HEK293 (cell line): ENCODE data around the gene VSTM2B.
"Not testable (repeated sequence)": the region's sequence is repeated elsewhere in the genome, so short reads cannot be mapped to it uniquely, and the experiment has no call there.

Source experiments
- CTCF ChIA-PET: fragments of 350-600 bp; formaldehyde crosslinking; extraction: SDS; loops from one replicate; lab custom pipeline; 2021; ENCODE audit warnings: antibody characterized with exemption; lab: Yijun Ruan, JAX
- POLR2A ChIA-PET: fragments of 300-600 bp; formaldehyde crosslinking; extraction: SDS; loops from one replicate; lab custom pipeline; 2020; ENCODE audit warnings: antibody characterized with exemption, inconsistent platforms; lab: Yijun Ruan, JAX
- H3K27ac ChIP-seq: fragments of 200-500 bp; sonication (Bioruptor generic); 2 replicates; pipeline ENCODE4 v1.5.1; 2014; ENCODE audit warnings: low read depth, low read length, control low read depth, inconsistent platforms; ENCODE audit errors: extremely low read depth
- H3K36me3 ChIP-seq, 2 experiments: fragments of 200-500 bp in 1 of 2; sonication (Bioruptor generic) in 1 of 2; 1 replicate in 1 of 2; 2 replicates in 1 of 2; pipeline ENCODE4 v1.5.1; 2014 to 2017; ENCODE audit warnings: inconsistent platforms in 2 of 2, low read length in 2 of 2; ENCODE audit not compliant: control insufficient read depth in 2 of 2, insufficient read depth in 1 of 2
- H3K4me1 ChIP-seq: fragments of 200-500 bp; sonication (Bioruptor generic); 2 replicates; pipeline ENCODE4 v1.5.1; 2014; ENCODE audit warnings: mild to moderate bottlenecking, low read length, inconsistent platforms; ENCODE audit not compliant: control insufficient read depth, insufficient read depth
- H3K4me3 ChIP-seq: 2 replicates; pipeline ENCODE4 v1.5.1; 2011; ENCODE audit warnings: low read depth, mild to moderate bottlenecking, control low read depth, low read length, moderate library complexity
- H3K9me3 ChIP-seq: fragments of 200-500 bp; sonication (Bioruptor generic); 2 replicates; pipeline ENCODE4 v1.5.1; 2014; ENCODE audit warnings: low read depth, low read length, inconsistent platforms; ENCODE audit not compliant: control insufficient read depth, insufficient read depth
- GLI4 ChIP-seq: fragments of 450-650 bp; formaldehyde crosslinking; IDR thresholded peaks from 2 replicates; pipeline ENCODE4 v1.5.1; 2016; ENCODE audit warnings: missing biosample characterization, missing genetic modification characterization
- OVOL3 ChIP-seq: fragments of 450-650 bp; formaldehyde crosslinking; IDR thresholded peaks from 2 replicates; pipeline ENCODE4 v1.5.1; 2016; ENCODE audit warnings: missing biosample characterization, missing genetic modification characterization
- RBAK ChIP-seq: fragments of 450-650 bp; formaldehyde crosslinking; IDR thresholded peaks from 2 replicates; pipeline ENCODE4 v1.5.1; 2016; ENCODE audit warnings: missing biosample characterization, missing genetic modification characterization
- SP3 ChIP-seq: fragments of 450-650 bp; formaldehyde crosslinking; IDR thresholded peaks from 2 replicates; pipeline ENCODE4 v1.5.1; 2016; ENCODE audit warnings: missing biosample characterization, missing genetic modification characterization
- TCF7L2 ChIP-seq: IDR thresholded peaks from 2 replicates; pipeline ENCODE4 v1.6.1; 2011; ENCODE audit warnings: low read depth, mild to moderate bottlenecking, inconsistent platforms, low read length, moderate library complexity, borderline replicate concordance
- ZIC2 ChIP-seq: fragments of 450-650 bp; formaldehyde crosslinking; IDR thresholded peaks from 2 replicates; pipeline ENCODE4 v1.5.1; 2016; ENCODE audit warnings: missing biosample characterization, missing genetic modification characterization
- ZNF169 ChIP-seq: fragments of 450-650 bp; formaldehyde crosslinking; IDR thresholded peaks from 2 replicates; pipeline ENCODE4 v1.5.1; 2016; ENCODE audit warnings: missing biosample characterization, missing genetic modification characterization
- ZNF214 ChIP-seq: fragments of 450-650 bp; formaldehyde crosslinking; IDR thresholded peaks from 2 replicates; pipeline ENCODE4 v1.5.1; 2017; ENCODE audit warnings: missing biosample characterization, mild to moderate bottlenecking, missing genetic modification characterization, borderline replicate concordance
- ZNF404 ChIP-seq: fragments of 450-650 bp; formaldehyde crosslinking; IDR thresholded peaks from 2 replicates; pipeline ENCODE4 v1.5.1; 2017; ENCODE audit warnings: missing biosample characterization, missing genetic modification characterization
- ZNF549 ChIP-seq: fragments of 450-650 bp; IDR thresholded peaks from 2 replicates; pipeline ENCODE4 v1.5.1; 2018; ENCODE audit warnings: missing biosample characterization, missing genetic modification characterization, mild to moderate bottlenecking, inconsistent platforms, moderate library complexity
- ZNF596 ChIP-seq: fragments of 450-650 bp; IDR thresholded peaks from 2 replicates; pipeline ENCODE4 v1.5.0; 2018; ENCODE audit warnings: missing biosample characterization, mild to moderate bottlenecking, missing genetic modification characterization, moderate library complexity
- ZSCAN30 ChIP-seq: fragments of 450-650 bp; IDR thresholded peaks from 2 replicates; pipeline ENCODE4 v1.5.1; 2018; ENCODE audit warnings: missing biosample characterization, mild to moderate bottlenecking, missing genetic modification characterization, moderate library complexity
- TF ChIP-seq, protein P1 (sequence below): fragments of 450-650 bp; formaldehyde crosslinking; IDR thresholded peaks from 2 replicates; pipeline ENCODE4 v1.5.1; 2016; ENCODE audit warnings: missing biosample characterization, missing genetic modification characterization

Gene VSTM2B

DNA sequence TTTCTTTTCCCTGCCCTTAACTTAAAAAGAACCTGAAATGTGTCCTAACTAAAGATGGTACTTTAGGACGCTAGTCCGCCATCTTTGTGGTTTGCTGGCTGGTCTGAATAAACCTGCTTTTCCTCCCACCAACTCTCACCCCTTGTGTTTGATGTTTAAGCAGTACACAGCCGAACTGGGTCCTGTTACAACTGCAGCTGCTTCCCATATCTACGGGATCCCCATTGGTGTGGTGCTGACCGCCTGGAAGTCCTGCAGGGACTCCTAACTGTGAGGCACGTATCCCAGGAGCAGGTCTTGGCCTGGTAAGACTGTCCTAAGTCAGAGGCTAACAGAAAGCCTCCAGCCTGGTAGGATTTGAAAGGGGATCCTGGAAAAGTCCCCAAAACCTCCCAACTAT lies 40.9 kb upstream of the VSTM2B start (continued):
- TF ChIP-seq ZNF214 (tag by site-specific recombination) = no peak
- TF ChIP-seq, all 188 proteins: peak for 0

DNA sequence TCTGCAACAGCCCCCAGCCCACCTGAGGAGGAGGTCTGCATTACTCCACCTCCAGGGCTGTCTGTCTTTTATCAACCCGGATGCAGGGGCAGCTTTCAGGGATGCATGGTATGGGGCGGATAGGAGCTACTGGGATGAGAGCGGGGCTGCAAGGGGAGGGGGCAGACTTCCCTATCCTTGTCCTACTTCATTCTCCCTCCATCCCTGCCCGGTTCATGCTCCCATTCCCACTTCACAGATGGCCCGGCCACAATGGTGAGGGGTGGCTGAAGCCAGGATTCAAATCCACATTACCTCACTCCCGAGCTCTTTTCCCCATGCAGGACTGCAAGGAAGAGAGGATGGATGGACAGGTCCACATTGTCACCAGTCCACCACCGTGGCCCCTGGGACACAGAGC lies 40.5 kb upstream of the VSTM2B start:
- TF ChIP-seq ZNF596 (tag by site-specific recombination) (no peak), ZNF549 (tag by site-specific recombination) (no peak), RBAK (tag by site-specific recombination) (no peak), SP3 (tag by site-specific recombination) (no peak), ZNF404 (tag by site-specific recombination) (no peak)
- 0 out of 2 replicates have a peak, but pooled peaks cover 4% of the 10 kb centered on the region for H3K9me3 ChIP-seq
- CTCF ChIA-PET = interaction anchor here (1.0 to 1.2 kb wide), 2 partner anchors 14 to 17 kb away, joined by 3 read pairs; no protein-coding TSS in a partner anchor
- no peak overlapping the region for H3K4me3 ChIP-seq
- H3K36me3 ChIP-seq = no peaks in the 10 kb centered on the region; a peak in 1 of 3 replicates
- POLR2A ChIA-PET = no interaction called here
- no peak overlapping the region for H3K27ac ChIP-seq
- H3K4me1 ChIP-seq = 0 out of 2 replicates have a peak, but pooled peaks cover 4% of the 10 kb centered on the region

DNA sequence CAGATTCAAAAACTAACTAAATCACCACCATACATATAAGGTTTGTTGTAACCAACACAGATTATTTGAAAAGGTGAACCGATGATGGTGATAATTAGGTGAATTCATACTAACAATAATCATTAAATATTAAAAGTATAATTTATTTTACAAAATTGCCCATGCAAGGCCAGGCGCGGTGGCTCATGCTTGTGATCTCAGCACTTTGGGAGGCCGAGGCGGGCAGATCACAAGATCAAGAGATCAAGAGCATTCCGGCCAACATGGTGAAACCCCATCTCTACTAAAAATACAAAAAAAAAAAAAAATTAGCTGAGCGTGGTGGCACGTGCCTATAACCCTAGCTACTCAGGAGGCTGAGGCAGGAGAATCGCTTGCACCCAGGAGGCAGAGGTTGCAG lies 38.8 kb upstream of the VSTM2B start:
- H3K4me1 ChIP-seq, POLR2A ChIA-PET: not testable (repeated sequence)

DNA sequence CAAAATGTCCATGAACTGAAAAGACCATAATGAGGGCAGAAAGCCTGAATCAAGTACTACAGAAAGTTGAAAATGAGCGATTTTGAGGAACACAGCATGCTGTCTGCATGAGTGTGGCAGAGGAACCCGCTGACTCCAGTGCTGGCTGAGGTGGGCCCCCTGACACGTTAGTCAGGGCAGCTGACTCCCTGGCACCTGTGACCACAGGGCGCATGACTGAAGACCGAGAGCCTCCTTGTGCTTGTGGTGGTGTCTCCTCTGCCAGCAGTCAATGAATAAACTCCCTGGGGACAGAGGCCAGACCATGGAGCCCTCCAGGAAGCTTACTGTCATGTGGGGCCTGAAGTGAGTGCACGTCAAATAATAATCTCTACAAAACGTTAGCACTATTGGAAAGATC lies 38.4 kb upstream of the VSTM2B start:
- ChIA-PET POLR2A (interaction anchor here (1.3 kb wide), 1 partner anchor 119 kb away, joined by 3 read pairs; the partner anchor contains the start of gene POP4), CTCF (interaction anchor here (0.6 to 5.9 kb wide), 3 partner anchors 10 to 835 kb away, joined by 3 to 59 read pairs (median 3); no protein-coding TSS in a partner anchor)
- Histone ChIP-seq H3K9me3 (0 out of 2 replicates have a peak, but pooled peaks cover 4% of the 10 kb centered on the region), H3K4me1 (peaks cover 8% of the 10 kb centered on the region; the same call in 1 of the 2 replicates), H3K36me3 (no peaks in the 10 kb centered on the region; a peak in 1 of 3 replicates), H3K4me3 (no peak overlapping the region), H3K27ac (no peak overlapping the region)
- TF ChIP-seq OVOL3 (tag by site-specific recombination) (no peak), ZIC2 (tag by site-specific recombination) (0 out of 2 replicates have a peak, but pooled peaks have one; percentile 9)

More for the DNA sequence above, 38.8 kb upstream of the VSTM2B start:
- not testable (repeated sequence) for H3K9me3 ChIP-seq, H3K27ac ChIP-seq, H3K4me3 ChIP-seq, H3K36me3 ChIP-seq
- CTCF ChIA-PET = interaction anchor here (0.6 to 5.9 kb wide), 4 partner anchors 9 to 835 kb away, joined by 3 to 59 read pairs (median 3); no protein-coding TSS in a partner anchor

DNA sequence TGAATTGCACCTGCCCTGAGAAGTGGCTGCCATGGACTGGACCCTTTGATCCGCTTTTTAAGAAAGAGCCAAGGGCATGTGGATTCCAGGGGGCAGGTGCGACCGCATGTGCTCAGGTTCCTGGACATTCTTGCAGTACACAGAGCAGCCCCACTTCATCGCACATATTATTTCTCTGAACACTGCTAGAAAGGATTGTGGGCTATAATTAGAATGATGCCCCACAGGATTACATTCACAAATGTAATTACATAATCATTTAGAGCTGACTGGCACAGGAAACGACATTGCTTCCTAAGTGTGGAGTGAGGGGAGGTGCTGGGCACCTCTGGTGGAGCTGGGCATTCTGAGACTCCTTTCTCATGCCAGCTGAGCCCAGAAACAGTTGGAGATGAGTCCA lies 37.5 kb upstream of the VSTM2B start:
- H3K4me1 ChIP-seq = peaks cover 11% of the 10 kb centered on the region; the same call in 1 of the 2 replicates
- H3K4me3 ChIP-seq = no peak overlapping the region
- 0 out of 2 replicates have a peak, but pooled peaks cover 4% of the 10 kb centered on the region for H3K9me3 ChIP-seq
- POLR2A ChIA-PET = interaction anchor here (0.7 to 1.3 kb wide), 2 partner anchors 9 to 118 kb away, joined by 3 to 5 read pairs; partner anchors contain the start of gene POP4
- H3K27ac ChIP-seq = no peak overlapping the region
- TF ChIP-seq GLI4 = no peak
- CTCF ChIA-PET = interaction anchor here (1.0 to 5.9 kb wide), 3 partner anchors 10 to 271 kb away, joined by 3 to 59 read pairs (median 5); no protein-coding TSS in a partner anchor
- H3K36me3 ChIP-seq = no peaks in the 10 kb centered on the region; a peak in 1 of 3 replicates

DNA sequence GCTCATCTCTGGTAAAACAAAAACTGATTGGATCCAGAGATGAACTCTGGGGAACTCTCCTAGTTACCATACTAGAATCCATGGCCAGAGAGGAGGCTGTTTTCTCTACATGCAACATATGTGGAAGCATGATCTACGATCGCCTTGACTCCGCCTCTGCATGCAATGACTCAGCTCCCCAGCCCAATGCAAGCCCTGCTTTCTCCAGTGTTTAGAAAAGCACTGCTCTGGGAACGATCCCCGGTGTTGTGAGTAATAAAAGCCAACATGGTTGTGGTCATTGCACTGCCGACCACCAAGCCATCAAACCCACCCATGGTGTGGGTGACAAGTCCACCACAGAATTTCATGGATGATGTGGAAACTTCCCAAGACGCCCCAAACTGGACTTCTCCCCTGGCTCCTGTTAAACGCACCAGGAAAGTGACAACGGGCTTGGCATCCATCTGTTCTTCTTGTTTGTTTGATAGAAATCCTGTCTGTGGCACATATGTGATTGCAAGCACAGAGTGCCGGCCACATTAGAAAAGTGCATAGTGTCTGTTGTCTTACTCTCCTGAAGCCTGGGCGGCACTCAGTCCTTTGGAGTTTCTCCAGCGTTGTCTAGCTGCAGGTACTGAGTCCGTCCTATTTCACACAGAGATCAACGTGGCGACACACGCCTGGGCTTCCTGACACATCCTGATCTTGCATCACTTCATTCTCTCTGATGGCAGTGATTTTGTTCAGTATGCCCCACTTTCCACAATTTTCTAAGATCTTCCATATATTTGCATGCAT lies 36.4 kb upstream of the VSTM2B start:
- CTCF ChIA-PET = interaction anchor here (0.6 to 5.9 kb wide), 9 partner anchors 12 to 755 kb away, joined by 3 to 59 read pairs (median 4); no protein-coding TSS in a partner anchor
- TF ChIP-seq ZNF169 (tag by site-specific recombination) (no peak), ZSCAN30 (tag by site-specific recombination) (no peak), TCF7L2 (no peak)
- TF ChIP-seq, protein P1, sequence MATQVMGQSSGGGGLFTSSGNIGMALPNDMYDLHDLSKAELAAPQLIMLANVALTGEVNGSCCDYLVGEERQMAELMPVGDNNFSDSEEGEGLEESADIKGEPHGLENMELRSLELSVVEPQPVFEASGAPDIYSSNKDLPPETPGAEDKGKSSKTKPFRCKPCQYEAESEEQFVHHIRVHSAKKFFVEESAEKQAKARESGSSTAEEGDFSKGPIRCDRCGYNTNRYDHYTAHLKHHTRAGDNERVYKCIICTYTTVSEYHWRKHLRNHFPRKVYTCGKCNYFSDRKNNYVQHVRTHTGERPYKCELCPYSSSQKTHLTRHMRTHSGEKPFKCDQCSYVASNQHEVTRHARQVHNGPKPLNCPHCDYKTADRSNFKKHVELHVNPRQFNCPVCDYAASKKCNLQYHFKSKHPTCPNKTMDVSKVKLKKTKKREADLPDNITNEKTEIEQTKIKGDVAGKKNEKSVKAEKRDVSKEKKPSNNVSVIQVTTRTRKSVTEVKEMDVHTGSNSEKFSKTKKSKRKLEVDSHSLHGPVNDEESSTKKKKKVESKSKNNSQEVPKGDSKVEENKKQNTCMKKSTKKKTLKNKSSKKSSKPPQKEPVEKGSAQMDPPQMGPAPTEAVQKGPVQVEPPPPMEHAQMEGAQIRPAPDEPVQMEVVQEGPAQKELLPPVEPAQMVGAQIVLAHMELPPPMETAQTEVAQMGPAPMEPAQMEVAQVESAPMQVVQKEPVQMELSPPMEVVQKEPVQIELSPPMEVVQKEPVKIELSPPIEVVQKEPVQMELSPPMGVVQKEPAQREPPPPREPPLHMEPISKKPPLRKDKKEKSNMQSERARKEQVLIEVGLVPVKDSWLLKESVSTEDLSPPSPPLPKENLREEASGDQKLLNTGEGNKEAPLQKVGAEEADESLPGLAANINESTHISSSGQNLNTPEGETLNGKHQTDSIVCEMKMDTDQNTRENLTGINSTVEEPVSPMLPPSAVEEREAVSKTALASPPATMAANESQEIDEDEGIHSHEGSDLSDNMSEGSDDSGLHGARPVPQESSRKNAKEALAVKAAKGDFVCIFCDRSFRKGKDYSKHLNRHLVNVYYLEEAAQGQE = no peak
- no peak overlapping the region for H3K4me3 ChIP-seq
- H3K9me3 ChIP-seq = 0 out of 2 replicates have a peak, but pooled peaks cover 4% of the 10 kb centered on the region
- no peak overlapping the region for H3K27ac ChIP-seq
- H3K4me1 ChIP-seq = peaks cover 11% of the 10 kb centered on the region; the same call in 1 of the 2 replicates
- POLR2A ChIA-PET = interaction anchor here (0.6 to 0.7 kb wide), 2 partner anchors 11 to 12 kb away, joined by 3 to 5 read pairs; no protein-coding TSS in a partner anchor
- H3K36me3 ChIP-seq = no peaks in the 10 kb centered on the region; a peak in 1 of 3 replicates
